ENCODE data around the gene TRIP12. TPM values are rescaled to one million over a fixed set of nuclear protein-coding genes. Genes with fewer than 3 reads are reported as not detected.

The TRIP12 gene
- total and polyA plus RNA-seq, 2 donors (not counting 1 experiment from before 2014, with no cell fraction given) = 30.9 to 274 TPM

DNA sequence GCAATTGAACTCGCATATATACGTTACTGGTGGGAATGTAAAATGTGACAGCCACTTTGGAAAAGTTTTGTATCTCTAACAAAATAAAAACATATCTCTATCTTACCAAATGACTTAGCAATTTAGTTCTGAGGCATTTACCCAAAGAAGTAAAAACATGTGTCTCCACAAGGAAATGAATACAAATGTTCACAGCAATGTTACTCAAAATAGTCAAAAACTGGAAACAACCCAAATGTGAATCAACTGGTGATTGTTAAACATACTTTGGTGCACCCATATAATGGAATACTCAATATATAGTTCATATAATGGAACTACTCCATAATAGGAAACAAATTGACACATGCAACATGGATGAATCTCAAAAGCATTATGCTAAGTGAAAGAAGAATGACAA is 137.0 kb downstream of the TRIP12 start:
- no peak for TF ChIP-seq EZH2 (IDR thresholded peaks at IDR 0.05; ENCODE audit: borderline replicate concordance, insufficient read depth, low read depth, low read length, poor library complexity, severe bottlenecking)
- TF ChIP-seq, protein P1, sequence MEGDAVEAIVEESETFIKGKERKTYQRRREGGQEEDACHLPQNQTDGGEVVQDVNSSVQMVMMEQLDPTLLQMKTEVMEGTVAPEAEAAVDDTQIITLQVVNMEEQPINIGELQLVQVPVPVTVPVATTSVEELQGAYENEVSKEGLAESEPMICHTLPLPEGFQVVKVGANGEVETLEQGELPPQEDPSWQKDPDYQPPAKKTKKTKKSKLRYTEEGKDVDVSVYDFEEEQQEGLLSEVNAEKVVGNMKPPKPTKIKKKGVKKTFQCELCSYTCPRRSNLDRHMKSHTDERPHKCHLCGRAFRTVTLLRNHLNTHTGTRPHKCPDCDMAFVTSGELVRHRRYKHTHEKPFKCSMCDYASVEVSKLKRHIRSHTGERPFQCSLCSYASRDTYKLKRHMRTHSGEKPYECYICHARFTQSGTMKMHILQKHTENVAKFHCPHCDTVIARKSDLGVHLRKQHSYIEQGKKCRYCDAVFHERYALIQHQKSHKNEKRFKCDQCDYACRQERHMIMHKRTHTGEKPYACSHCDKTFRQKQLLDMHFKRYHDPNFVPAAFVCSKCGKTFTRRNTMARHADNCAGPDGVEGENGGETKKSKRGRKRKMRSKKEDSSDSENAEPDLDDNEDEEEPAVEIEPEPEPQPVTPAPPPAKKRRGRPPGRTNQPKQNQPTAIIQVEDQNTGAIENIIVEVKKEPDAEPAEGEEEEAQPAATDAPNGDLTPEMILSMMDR (IDR thresholded peaks at IDR 0.05) = no peak
- H3K9me3 ChIP-seq (ENCODE audit: control extremely low read depth in 1 of 3, control insufficient read depth in 2 of 3, insufficient read depth in 1 of 3, low read length in 2 of 3) = no peaks in the 10 kb centered on the region
- Mint-ChIP-seq H3K9me3 (ENCODE audit: insufficient read depth) (no peaks in the 10 kb centered on the region), H3K27ac (no peak overlapping the region), H3K27me3 (no peaks in the 10 kb centered on the region), H3K4me1 (peaks cover 12% of the 10 kb centered on the region), H3K4me3 (no peak overlapping the region)
- no peak for ATAC-seq (ENCODE audit: low read depth)
- no peaks in the 10 kb centered on the region for H3K79me2 ChIP-seq (ENCODE audit: control insufficient read depth, insufficient read depth, low read length)
- H3K9ac ChIP-seq (ENCODE audit: low read length) = no peak overlapping the region
- intact Hi-C loops (cut with micrococcal nuclease) = no loop called here
- peaks cover 8% of the 10 kb centered on the region for H4K20me1 ChIP-seq (ENCODE audit: control insufficient read depth, insufficient read depth, low read length, poor library complexity, severe bottlenecking)
- H3K36me3 ChIP-seq (replicated peaks in 1 of 2; ENCODE audit: control extremely low read depth in 1 of 2, control insufficient read depth in 1 of 2, extremely low read depth in 1 of 2, insufficient read depth in 2 of 2, low read length in 1 of 2) = peaks cover 10 to 60% of the 10 kb centered on the region in 2 experiments
- H3K4me3 ChIP-seq (ENCODE audit: control extremely low read depth in 1 of 5, extremely low read depth in 1 of 5, insufficient read depth in 1 of 5, low read depth in 2 of 5, low read length in 4 of 5) = no peak overlapping the region
- POLR2A ChIA-PET = no interaction called here
- no peak for DNase-seq
- no CpG with 5 or more reads among the region's 2 CpGs for WGBS (ENCODE audit: insufficient coverage)
- H3K4me1 ChIP-seq (ENCODE audit: control insufficient read depth in 2 of 2, insufficient read depth in 2 of 2, low read length in 2 of 2) = peaks cover 7 to 8% of the 10 kb centered on the region in 2 donors
- no peak overlapping the region for H3K27ac ChIP-seq (ENCODE audit: low read length in 2 of 2)
- CTCF ChIA-PET = no interaction called here
- no peak overlapping the region for H3K4me2 ChIP-seq (replicated peaks; ENCODE audit: low read depth, low read length, poor library complexity, severe bottlenecking)
- H2AFZ ChIP-seq (ENCODE audit: insufficient read depth, low read depth, low read length, poor library complexity, severe bottlenecking) = no peak overlapping the region
- H3K27me3 ChIP-seq (replicated peaks in 1 of 4; ENCODE audit: control extremely low read depth in 1 of 4, control insufficient read depth in 3 of 4, insufficient read depth in 4 of 4, low read length in 3 of 4) = no peaks in the 10 kb centered on the region

DNA sequence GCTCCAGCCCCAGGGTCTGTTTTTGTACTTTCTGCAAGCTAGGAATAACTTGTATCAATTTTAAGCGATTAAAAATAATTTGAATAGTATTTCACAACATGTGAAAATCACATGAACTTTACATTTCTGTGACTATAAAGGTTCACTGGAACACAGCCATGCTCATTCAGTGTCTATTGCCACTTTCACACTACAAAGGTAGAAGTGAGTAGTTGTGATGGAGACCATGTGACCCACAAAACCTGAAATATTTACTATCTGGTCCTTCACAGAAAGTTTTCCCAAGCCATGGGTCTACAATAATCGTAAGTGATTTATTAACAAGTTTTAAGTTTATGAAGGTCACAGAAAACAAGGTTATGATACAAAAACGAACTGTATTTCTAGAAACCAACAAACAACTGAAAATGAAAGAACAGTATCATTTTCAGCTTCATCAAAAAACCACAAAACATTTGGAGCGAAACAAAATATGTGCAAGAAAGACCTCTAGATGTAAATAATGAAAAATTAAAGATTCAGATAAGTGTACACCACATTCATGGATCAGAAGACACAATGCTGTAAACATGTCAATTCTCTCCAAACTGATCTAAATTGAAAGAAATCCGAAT is 138.6 kb downstream of the TRIP12 start:
- no peaks in the 10 kb centered on the region for H3K27me3 Mint-ChIP-seq

More for the DNA sequence above, 138.6 kb downstream of the TRIP12 start:
- ChIA-PET CTCF (interaction anchor here (0.6 to 4.8 kb wide), 4 partner anchors 17 to 1072 kb away, joined by 3 to 42 read pairs (median 8); no protein-coding TSS in a partner anchor), POLR2A (interaction anchor here (0.5 kb wide), 1 partner anchor 15 kb away, joined by 4 read pairs; no protein-coding TSS in a partner anchor)
- Mint-ChIP-seq H3K27ac (no peak overlapping the region), H3K9me3 (ENCODE audit: insufficient read depth) (no peaks in the 10 kb centered on the region), H3K4me3 (no peak overlapping the region), H3K4me1 (peaks cover 12% of the 10 kb centered on the region)
- TF ChIP-seq EZH2 (IDR thresholded peaks at IDR 0.05; ENCODE audit: borderline replicate concordance, insufficient read depth, low read depth, low read length, poor library complexity, severe bottlenecking) = no peak
- TF ChIP-seq, protein P1 (IDR thresholded peaks at IDR 0.05) = no peak
- Histone ChIP-seq H3K36me3 (replicated peaks in 1 of 2; ENCODE audit: control extremely low read depth in 1 of 2, control insufficient read depth in 1 of 2, extremely low read depth in 1 of 2, insufficient read depth in 2 of 2, low read length in 1 of 2) (peaks cover 20 to 60% of the 10 kb centered on the region in 2 experiments), H3K27ac (ENCODE audit: low read length in 2 of 2) (peak overlapping the region in 1 of 2 donors; percentile 43), H4K20me1 (ENCODE audit: control insufficient read depth, insufficient read depth, low read length, poor library complexity, severe bottlenecking) (peaks cover 8% of the 10 kb centered on the region), H3K4me1 (ENCODE audit: control insufficient read depth in 2 of 2, insufficient read depth in 2 of 2, low read length in 2 of 2) (peaks cover 7 to 8% of the 10 kb centered on the region in 2 donors), H3K4me3 (ENCODE audit: control extremely low read depth in 1 of 5, extremely low read depth in 1 of 5, insufficient read depth in 1 of 5, low read depth in 2 of 5, low read length in 4 of 5) (no peak overlapping the region), H3K79me2 (ENCODE audit: control insufficient read depth, insufficient read depth, low read length) (no peaks in the 10 kb centered on the region), H3K9ac (ENCODE audit: low read length) (peak overlapping the region; percentile 9), H3K9me3 (ENCODE audit: control extremely low read depth in 1 of 3, control insufficient read depth in 2 of 3, insufficient read depth in 1 of 3, low read length in 2 of 3) (no peaks in the 10 kb centered on the region), H2AFZ (ENCODE audit: insufficient read depth, low read depth, low read length, poor library complexity, severe bottlenecking) (no peak overlapping the region), H3K4me2 (replicated peaks; ENCODE audit: low read depth, low read length, poor library complexity, severe bottlenecking) (peak overlapping the region; percentile 13), H3K27me3 (replicated peaks in 1 of 4; ENCODE audit: control extremely low read depth in 1 of 4, control insufficient read depth in 3 of 4, insufficient read depth in 4 of 4, low read length in 3 of 4) (no peaks in the 10 kb centered on the region)
- 83% methylated on average over 1 of the region's 5 CpGs for WGBS (ENCODE audit: insufficient coverage)
- ATAC-seq (ENCODE audit: low read depth) (no peak), DNase-seq (no peak)
- intact Hi-C loops (cut with micrococcal nuclease) = no loop called here
